B cell (primary cell): ENCODE results near the gene TRIM9. TPM values are rescaled to one million over a fixed set of nuclear protein-coding genes. Genes with fewer than 3 reads are reported as not detected.

Experiments used
- ATAC-seq: fragments of 200-7000 bp; cut with Tn5 transposase; one replicate; pipeline ENCODE4 v1.10.0; 2021; ENCODE audit warnings: low read depth, mild to moderate bottlenecking, moderate number of reproducible peaks, moderate library complexity
- CTCF ChIA-PET: fragments of 350-600 bp; sonication (Branson Sonifier 250); formaldehyde crosslinking; loops from one replicate; lab custom pipeline; 2021; ENCODE audit warnings: antibody characterized with exemption, inconsistent platforms; lab: Charles Lee
- POLR2A ChIA-PET: fragments of 350-600 bp; sonication (Branson Sonifier 250); formaldehyde crosslinking; loops from one replicate; lab custom pipeline; 2021; ENCODE audit warnings: antibody characterized with exemption; lab: Charles Lee
- DNase-seq: peaks from one replicate; pipeline ENCODE4 v3.0.0; 2013
- H2AFZ ChIP-seq: 2 replicates; pipeline ENCODE4 v1.6.1; 2012; ENCODE audit warnings: mild to moderate bottlenecking, low read depth, low read length; ENCODE audit not compliant: insufficient read depth, poor library complexity, severe bottlenecking
- H3K27ac ChIP-seq, 2 donors: 1 replicate in 1 of 2; 2 replicates in 1 of 2; pipeline ENCODE4 v1.5.1; 2012 to 2013; ENCODE audit warnings: low read length in 2 of 2, mild to moderate bottlenecking in 2 of 2, moderate library complexity in 1 of 2
- H3K27me3 ChIP-seq, 4 experiments: fragments of 200-600 bp in 1 of 4; sonication (generic) in 1 of 4; replicated peaks in 1 of 4; 1 replicate in 2 of 4; 2 replicates in 2 of 4; pipeline versions ENCODE4 v1.6.1 to v1.7.0; 2013 to 2016; ENCODE audit warnings: low read length in 3 of 4, mild to moderate bottlenecking in 2 of 4, mixed read lengths in 1 of 4, moderate library complexity in 1 of 4; ENCODE audit not compliant: insufficient read depth in 4 of 4, control insufficient read depth in 3 of 4; ENCODE audit errors: control extremely low read depth in 1 of 4
- H3K36me3 ChIP-seq, 2 experiments: replicated peaks in 1 of 2; 1 replicate in 1 of 2; 2 replicates in 1 of 2; pipeline versions ENCODE4 v1.6.1 to v1.7.1; 2013; ENCODE audit warnings: low read length in 1 of 2; ENCODE audit not compliant: insufficient read depth in 2 of 2, control insufficient read depth in 1 of 2; ENCODE audit errors: control extremely low read depth in 1 of 2, extremely low read depth in 1 of 2
- H3K4me1 ChIP-seq, 2 donors: fragments of 200-600 bp in 1 of 2; sonication (generic) in 1 of 2; 1 replicate in 1 of 2; 2 replicates in 1 of 2; pipeline versions ENCODE4 v1.5.1 to v1.6.1; 2013 to 2017; ENCODE audit warnings: low read length in 2 of 2; ENCODE audit not compliant: control insufficient read depth in 2 of 2, insufficient read depth in 2 of 2
- H3K4me2 ChIP-seq: replicated peaks from 2 replicates; pipeline ENCODE3; 2012; ENCODE audit warnings: mild to moderate bottlenecking, low read depth, low read length; ENCODE audit not compliant: poor library complexity, severe bottlenecking
- H3K4me3 ChIP-seq, 5 experiments: fragments of 200-600 bp in 1 of 5; sonication (generic) in 1 of 5; 1 replicate in 3 of 5; 2 replicates in 2 of 5; pipeline versions ENCODE4 v1.5.1 to v1.7.0; 2011 to 2016; ENCODE audit warnings: low read length in 4 of 5, mild to moderate bottlenecking in 4 of 5, low read depth in 2 of 5, control low read depth in 1 of 5, moderate library complexity in 1 of 5; ENCODE audit not compliant: insufficient read depth in 1 of 5; ENCODE audit errors: control extremely low read depth in 1 of 5, extremely low read depth in 1 of 5
- H3K79me2 ChIP-seq: fragments of 200-600 bp; sonication (generic); one replicate; pipeline ENCODE4 v1.6.0; 2016; ENCODE audit warnings: low read length; ENCODE audit not compliant: control insufficient read depth, insufficient read depth
- H3K9ac ChIP-seq: fragments of 200-600 bp; sonication (generic); 2 replicates; pipeline ENCODE4 v1.6.1; 2017; ENCODE audit warnings: mild to moderate bottlenecking, low read length, moderate library complexity
- H3K9me3 ChIP-seq, 3 donors: one replicate each; pipeline versions ENCODE4 v1.6.1 to v1.7.1; 2013; ENCODE audit warnings: low read length in 2 of 3; ENCODE audit not compliant: control insufficient read depth in 2 of 3, insufficient read depth in 1 of 3; ENCODE audit errors: control extremely low read depth in 1 of 3
- H4K20me1 ChIP-seq: 2 replicates; pipeline ENCODE4 v1.6.0; 2012; ENCODE audit warnings: mild to moderate bottlenecking, low read length; ENCODE audit not compliant: insufficient read depth, control insufficient read depth, poor library complexity, severe bottlenecking
- H3K27ac Mint-ChIP-seq: one replicate; pipeline ENCODE4 v1.8.0; 2021; ENCODE audit warnings: mixed read lengths
- H3K27me3 Mint-ChIP-seq: one replicate; pipeline ENCODE4 v1.8.0; 2021; ENCODE audit warnings: mixed read lengths
- H3K4me1 Mint-ChIP-seq: one replicate; pipeline ENCODE4 v1.8.0; 2021; ENCODE audit warnings: mixed read lengths
- H3K4me3 Mint-ChIP-seq: one replicate; pipeline ENCODE4 v1.8.0; 2021; ENCODE audit warnings: mixed read lengths
- H3K9me3 Mint-ChIP-seq: one replicate; pipeline ENCODE4 v1.8.0; 2022; ENCODE audit warnings: mixed read lengths; ENCODE audit not compliant: insufficient read depth
- CTCF ChIP-seq: fragments of 200-600 bp; IDR thresholded peaks from one replicate; pipeline ENCODE4 v1.8.0; 2022; ENCODE audit warnings: antibody characterized with exemption, mild to moderate bottlenecking
- EZH2 ChIP-seq: IDR thresholded peaks from 2 replicates; pipeline ENCODE4 v1.6.1; 2012; ENCODE audit warnings: borderline replicate concordance, low read depth, mild to moderate bottlenecking, moderate library complexity, low read length; ENCODE audit not compliant: insufficient read depth, poor library complexity, severe bottlenecking
- WGBS: methylation state at CpG from one replicate; pipeline ENCODE4 v1.1.5; 2013; ENCODE audit warnings: missing lambda C conversion rate; ENCODE audit not compliant: insufficient coverage; 5-methylcytosine and 5-hydroxymethylcytosine counted together
- intact Hi-C: fragments of 100-400 bp; cut with micrococcal nuclease; formaldehyde crosslinking; loops from one replicate; pipeline ENCODE4 v1.10.0; 2022
- polyA plus RNA-seq: library from polyadenylated mRNA; depleted of rRNA; stranded (reverse); fragments of >200 nt; gene quantifications from 2 replicates; pipeline ENCODE4 v1.2.3, GENCODE V29; 2012
- total RNA-seq, 2 donors: library from RNA; stranded (reverse); fragments of 120-200 nt in 1 of 2; gene quantifications; 1 replicate in 1 of 2; 2 replicates in 1 of 2; pipeline versions ENCODE4 v1.2.3 to v1.2.4, GENCODE V29; 2013 to 2022

Gene TRIM9
- total and polyA plus RNA-seq, 2 donors (not counting 1 experiment from before 2014, with no cell fraction given), result 0.24 to 0.32 TPM

GRCh38 chr14:51023964-51024363, 70.9 kb downstream of the TRIM9 start:
- Histone ChIP-seq H3K4me2 (no peak overlapping the region), H4K20me1 (no peaks in the 10 kb centered on the region), H3K27ac (no peak overlapping the region), H3K27me3 (peaks cover 0 to 2% (median 0%) of the 10 kb centered on the region in 4 experiments), H3K36me3 (no peaks in the 10 kb centered on the region), H3K4me1 (no peaks in the 10 kb centered on the region), H2AFZ (no peak overlapping the region), H3K9ac (no peak overlapping the region), H3K79me2 (no peaks in the 10 kb centered on the region), H3K4me3 (no peak overlapping the region), H3K9me3 (peaks cover 0 to 5% (median 3%) of the 10 kb centered on the region in 3 donors)
- Mint-ChIP-seq H3K27me3 (peaks cover 6% of the 10 kb centered on the region), H3K4me1 (no peaks in the 10 kb centered on the region), H3K9me3 (no peaks in the 10 kb centered on the region), H3K4me3 (no peak overlapping the region), H3K27ac (no peak overlapping the region)
- TF ChIP-seq CTCF (no peak), EZH2 (no peak)
- 100% methylated on average over 1 of the region's 3 CpGs for WGBS
- ChIA-PET POLR2A (no interaction called here), CTCF (no interaction called here)
- ATAC-seq (no peak), DNase-seq (no peak)
- intact Hi-C loops, result no loop called here

- no peak overlapping the region for H3K9ac ChIP-seq
- H3K27ac Mint-ChIP-seq, result no peak overlapping the region
- ChIA-PET CTCF (no interaction called here), POLR2A (no interaction called here)
- H3K27me3 ChIP-seq, result no peaks in the 10 kb centered on the region
- no peak for TF ChIP-seq EZH2
- no peak for TF ChIP-seq CTCF
- no peaks in the 10 kb centered on the region for H3K27me3 Mint-ChIP-seq
- H3K4me1 ChIP-seq, result no peaks in the 10 kb centered on the region
- H3K4me3 ChIP-seq, result no peak overlapping the region
- 91% methylated on average over 4 of the region's 4 CpGs for WGBS
- ATAC-seq, result no peak
- intact Hi-C loops, result no loop called here
- H2AFZ ChIP-seq, result no peak overlapping the region
- H3K27ac ChIP-seq, result no peak overlapping the region
- no peaks in the 10 kb centered on the region for H3K79me2 ChIP-seq
- H3K4me2 ChIP-seq, result no peak overlapping the region
- H3K4me3 Mint-ChIP-seq, result no peak overlapping the region
- H3K4me1 Mint-ChIP-seq, result no peaks in the 10 kb centered on the region
- no peaks in the 10 kb centered on the region for H4K20me1 ChIP-seq
- no peaks in the 10 kb centered on the region for H3K9me3 Mint-ChIP-seq
- no peak for DNase-seq
- no peaks in the 10 kb centered on the region for H3K36me3 ChIP-seq
- peaks cover 0 to 5% (median 3%) of the 10 kb centered on the region in 3 donors for H3K9me3 ChIP-seq
These were observed 72.1 kb downstream of the TRIM9 start for GRCh38 chr14:51022769-51023168.
